Heart right ventricle (tissue), 16 donors: ENCODE data around the gene KRTAP4-16. TPM values are rescaled to one million over a fixed set of nuclear protein-coding genes. Genes with fewer than 3 reads are reported as not detected.

Source experiments
- ATAC-seq, 8 donors: fragments of 200-7000 bp; cut with Tn5 transposase; one replicate each; pipeline ENCODE4 v1.9.1; 2020; ENCODE audit warnings: mild to moderate bottlenecking in 8 of 8, moderate library complexity in 8 of 8, moderate number of reproducible peaks in 1 of 8
- DNase-seq, 2 donors: peaks; one replicate each; pipeline ENCODE4 v3.0.0-alpha.2; 2020
- H3K27ac ChIP-seq, 10 donors: fragments of 200-600 bp; sonication (generic) in 2 of 10; one replicate each; pipeline versions ENCODE4 v1.5.0 to v1.8.0; 2020 to 2022; ENCODE audit warnings: mild to moderate bottlenecking in 3 of 10
- H3K27me3 ChIP-seq, 7 donors: fragments of 200-600 bp; one replicate each; pipeline ENCODE4 v1.8.0; 2021 to 2022; ENCODE audit warnings: mild to moderate bottlenecking in 2 of 7
- H3K36me3 ChIP-seq, 9 donors: fragments of 200-600 bp; sonication (generic) in 1 of 9; one replicate each; pipeline versions ENCODE4 v1.5.0 to v1.8.0; 2020 to 2022; ENCODE audit warnings: mild to moderate bottlenecking in 2 of 9
- H3K4me1 ChIP-seq, 9 donors: fragments of 200-600 bp; sonication (generic) in 1 of 9; one replicate each; pipeline versions ENCODE4 v1.5.0 to v1.8.0; 2020 to 2022; ENCODE audit warnings: mild to moderate bottlenecking in 4 of 9
- H3K4me3 ChIP-seq, 10 donors: fragments of 200-600 bp; sonication (generic) in 2 of 10; one replicate each; pipeline versions ENCODE4 v1.5.0 to v1.8.0; 2020 to 2022; ENCODE audit warnings: mild to moderate bottlenecking in 7 of 10, moderate library complexity in 2 of 10
- H3K9me3 ChIP-seq, 11 donors: fragments of 200-600 bp in 10 of 11; sonication (generic) in 2 of 11; one replicate each; pipeline versions ENCODE4 v1.5.0 to v1.8.0; 2013 to 2022; ENCODE audit warnings: mild to moderate bottlenecking in 2 of 11, control low read depth in 1 of 11, moderate library complexity in 1 of 11
- intact Hi-C, 10 donors: fragments of 100-400 bp; cut with DNase I; formaldehyde crosslinking; loops; one replicate each; pipeline versions ENCODE4 v1.11.1 to v1.14.2; 2022
- polyA plus RNA-seq, 2 donors: library from polyadenylated mRNA; stranded (reverse); fragments of 200-250 nt; gene quantifications; one replicate each; pipeline ENCODE4 v1.2.3, GENCODE V29; 2013
- total RNA-seq, 10 donors: library from RNA; stranded (reverse); fragmentation: NEBNext Ultra II Directional in 3 of 10; extraction: Animal tissue kit (Norgen Biotek cat#: 25700) in 3 of 10; gene quantifications; one replicate each; pipeline versions ENCODE4 v1.2.1 to v1.2.4, GENCODE V29; 2021 to 2023
- TF ChIP-seq, protein P1 (sequence below), 9 donors: fragments of 200-600 bp; sonication (generic) in 2 of 9; IDR thresholded peaks; one replicate each; pipeline versions ENCODE4 v1.5.0 to v1.8.0; 2021 to 2022; ENCODE audit warnings: antibody characterized with exemption in 9 of 9, mild to moderate bottlenecking in 5 of 9, moderate library complexity in 1 of 9
- donor health status: Arrhythmogenic right ventricular cardiomyopathy.
- donor health status: ischemic (EF 13 %, LVEDD 7.1; RV severe dilation, severe dysfunction).
- donor health status: healthy with polysubstance abuse.
- donor health status: DM: no; HTN: yes; CAD: no.
- donor health status: DM: no; HTN: no; CAD: no.
- donor health status: ischemic (EF 25% LVEDD 6.9; RV normal size, moderate dysfunction).
- donor health status: ischemic (EF 25% LVEDD 5.7; RV mildly dilated, moderate dysfunction).
- donor health status: healthy.
- donor health status: DM: yes; HTN: yes; CAD: no.
- donor health status: Ischemic cardiomyopathy.
- donor health status: ischemic (EF 35%, LVEDD 5.7; RV mildly dilated, moderate dysfunction).
- donor health status: nonischemic (EF 11% LVEDD 7.7; RV severe dilation, severe dysfunction).
- donor health status: DM: yes; HTN: yes; CAD: no.
- donor health status: PGD.
- donor health status: ischemic (EF 29% LVEDD 5.4; RV normal size, mild dysfunction).
- donor health status: nonischemic (EF 23%, LVEDD 6.1; RV moderate dilation, normal function).

Gene KRTAP4-16
- total and polyA plus RNA-seq, 12 donors = not detected

DNA sequence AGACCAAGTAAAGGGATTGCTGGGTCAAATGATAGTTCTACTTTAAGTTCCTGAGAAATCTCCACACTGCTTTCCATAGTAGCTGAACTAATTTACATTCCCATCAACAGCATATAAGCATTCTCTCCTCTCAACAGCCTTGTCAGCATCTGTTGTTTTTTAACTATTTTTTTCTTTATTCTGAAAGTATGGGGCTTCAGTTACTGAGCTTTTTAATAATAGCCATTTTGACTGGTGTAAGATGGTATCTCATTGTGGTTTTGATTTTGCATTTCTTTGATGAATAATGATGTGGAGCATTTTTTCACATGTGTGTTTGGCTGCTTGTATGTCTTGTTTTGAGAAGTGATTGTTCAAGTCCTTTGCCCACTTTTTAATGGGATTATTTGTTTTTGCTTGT, 49.4 kb downstream of the KRTAP4-16 start:
- Histone ChIP-seq H3K27ac (no peak overlapping the region), H3K27me3 (peaks cover 0 to 55% (median 33%) of the 10 kb centered on the region in 7 donors), H3K9me3 (peaks cover 0 to 13% (median 0%) of the 10 kb centered on the region in 11 donors), H3K4me3 (no peak overlapping the region), H3K36me3 (no peaks in the 10 kb centered on the region), H3K4me1 (no peaks in the 10 kb centered on the region)
- DNase-seq = no peak
- TF ChIP-seq, protein P1, sequence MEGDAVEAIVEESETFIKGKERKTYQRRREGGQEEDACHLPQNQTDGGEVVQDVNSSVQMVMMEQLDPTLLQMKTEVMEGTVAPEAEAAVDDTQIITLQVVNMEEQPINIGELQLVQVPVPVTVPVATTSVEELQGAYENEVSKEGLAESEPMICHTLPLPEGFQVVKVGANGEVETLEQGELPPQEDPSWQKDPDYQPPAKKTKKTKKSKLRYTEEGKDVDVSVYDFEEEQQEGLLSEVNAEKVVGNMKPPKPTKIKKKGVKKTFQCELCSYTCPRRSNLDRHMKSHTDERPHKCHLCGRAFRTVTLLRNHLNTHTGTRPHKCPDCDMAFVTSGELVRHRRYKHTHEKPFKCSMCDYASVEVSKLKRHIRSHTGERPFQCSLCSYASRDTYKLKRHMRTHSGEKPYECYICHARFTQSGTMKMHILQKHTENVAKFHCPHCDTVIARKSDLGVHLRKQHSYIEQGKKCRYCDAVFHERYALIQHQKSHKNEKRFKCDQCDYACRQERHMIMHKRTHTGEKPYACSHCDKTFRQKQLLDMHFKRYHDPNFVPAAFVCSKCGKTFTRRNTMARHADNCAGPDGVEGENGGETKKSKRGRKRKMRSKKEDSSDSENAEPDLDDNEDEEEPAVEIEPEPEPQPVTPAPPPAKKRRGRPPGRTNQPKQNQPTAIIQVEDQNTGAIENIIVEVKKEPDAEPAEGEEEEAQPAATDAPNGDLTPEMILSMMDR (IDR thresholded peaks at IDR 0.05) = no peak
- ATAC-seq = no peak
- intact Hi-C loops = no loop called here

Other genes with a start within 250 kb of the KRTAP4-16 start
Only the 30 nearest of the 39 such genes appear.
- not detected for gene KRT39, start 135.3 kb downstream of the KRTAP4-16 start, total RNA-seq
- gene KRT39, start 135.3 kb downstream of the KRTAP4-16 start, polyA plus RNA-seq = not detected
- gene KRT40, start 117.9 kb downstream of the KRTAP4-16 start, total RNA-seq = not detected
- gene KRT40, start 117.9 kb downstream of the KRTAP4-16 start, polyA plus RNA-seq = not detected
- gene KRTAP3-3, start 108.0 kb downstream of the KRTAP4-16 start, total RNA-seq = not detected
- not detected for gene KRTAP3-3, start 108.0 kb downstream of the KRTAP4-16 start, polyA plus RNA-seq
- not detected for gene KRTAP3-2, start 102.3 kb downstream of the KRTAP4-16 start, total RNA-seq
- not detected for gene KRTAP3-2, start 102.3 kb downstream of the KRTAP4-16 start, polyA plus RNA-seq
- not detected for gene KRTAP3-1, start 93.1 kb downstream of the KRTAP4-16 start, total RNA-seq
- gene KRTAP3-1, start 93.1 kb downstream of the KRTAP4-16 start, polyA plus RNA-seq = not detected
- gene KRTAP1-5, start 75.0 kb downstream of the KRTAP4-16 start, total RNA-seq = not detected
- not detected for gene KRTAP1-5, start 75.0 kb downstream of the KRTAP4-16 start, polyA plus RNA-seq
- not detected for gene KRTAP1-4, start 72.0 kb downstream of the KRTAP4-16 start, total RNA-seq
- not detected for gene KRTAP1-4, start 72.0 kb downstream of the KRTAP4-16 start, polyA plus RNA-seq
- gene KRTAP1-3, start 67.3 kb downstream of the KRTAP4-16 start, total RNA-seq = not detected
- gene KRTAP1-3, start 67.3 kb downstream of the KRTAP4-16 start, polyA plus RNA-seq = not detected
- gene KRTAP1-1, start 60.8 kb downstream of the KRTAP4-16 start, total RNA-seq = not detected
- not detected for gene KRTAP1-1, start 60.8 kb downstream of the KRTAP4-16 start, polyA plus RNA-seq
- gene KRTAP2-1, start 54.9 kb downstream of the KRTAP4-16 start, total RNA-seq = not detected
- not detected for gene KRTAP2-1, start 54.9 kb downstream of the KRTAP4-16 start, polyA plus RNA-seq
- not detected for gene KRTAP2-2, start 47.0 kb downstream of the KRTAP4-16 start, total RNA-seq
- gene KRTAP2-2, start 47.0 kb downstream of the KRTAP4-16 start, polyA plus RNA-seq = not detected
- gene KRTAP2-3, start 42.1 kb downstream of the KRTAP4-16 start, total RNA-seq = not detected
- gene KRTAP2-3, start 42.1 kb downstream of the KRTAP4-16 start, polyA plus RNA-seq = not detected
- not detected for gene KRTAP2-4, start 36.3 kb downstream of the KRTAP4-16 start, total RNA-seq
- gene KRTAP2-4, start 36.3 kb downstream of the KRTAP4-16 start, polyA plus RNA-seq = not detected
- gene KRTAP4-7, start 18.1 kb downstream of the KRTAP4-16 start, total RNA-seq = not detected
- gene KRTAP4-7, start 18.1 kb downstream of the KRTAP4-16 start, polyA plus RNA-seq = not detected
- not detected for gene KRTAP4-8, start 4.1 kb downstream of the KRTAP4-16 start, total RNA-seq
- not detected for gene KRTAP4-8, start 4.1 kb downstream of the KRTAP4-16 start, polyA plus RNA-seq
- gene KRTAP4-9, start 3.2 kb upstream of the KRTAP4-16 start, total RNA-seq = not detected
- not detected for gene KRTAP4-9, start 3.2 kb upstream of the KRTAP4-16 start, polyA plus RNA-seq
- gene KRTAP4-11, start 16.2 kb upstream of the KRTAP4-16 start, total RNA-seq = not detected
- not detected for gene KRTAP4-11, start 16.2 kb upstream of the KRTAP4-16 start, polyA plus RNA-seq
- not detected for gene KRTAP4-12, start 22.0 kb upstream of the KRTAP4-16 start, total RNA-seq
- not detected for gene KRTAP4-12, start 22.0 kb upstream of the KRTAP4-16 start, polyA plus RNA-seq
- not detected for gene KRTAP4-6, start 38.3 kb upstream of the KRTAP4-16 start, total RNA-seq
- gene KRTAP4-6, start 38.3 kb upstream of the KRTAP4-16 start, polyA plus RNA-seq = not detected
- gene KRTAP4-5, start 47.6 kb upstream of the KRTAP4-16 start, total RNA-seq = not detected
- gene KRTAP4-5, start 47.6 kb upstream of the KRTAP4-16 start, polyA plus RNA-seq = not detected
- gene KRTAP4-4, start 58.5 kb upstream of the KRTAP4-16 start, total RNA-seq = not detected
- gene KRTAP4-4, start 58.5 kb upstream of the KRTAP4-16 start, polyA plus RNA-seq = not detected
- gene KRTAP4-3, start 66.0 kb upstream of the KRTAP4-16 start, total RNA-seq = not detected
- gene KRTAP4-3, start 66.0 kb upstream of the KRTAP4-16 start, polyA plus RNA-seq = not detected
- not detected for gene KRTAP4-2, start 76.0 kb upstream of the KRTAP4-16 start, total RNA-seq
- gene KRTAP4-2, start 76.0 kb upstream of the KRTAP4-16 start, polyA plus RNA-seq = not detected
- gene KRTAP4-1, start 82.7 kb upstream of the KRTAP4-16 start, total RNA-seq = not detected
- not detected for gene KRTAP4-1, start 82.7 kb upstream of the KRTAP4-16 start, polyA plus RNA-seq
- not detected for gene KRTAP9-1, start 87.7 kb upstream of the KRTAP4-16 start, total RNA-seq
- not detected for gene KRTAP9-1, start 87.7 kb upstream of the KRTAP4-16 start, polyA plus RNA-seq
- gene KRTAP9-2, start 124.4 kb upstream of the KRTAP4-16 start, total RNA-seq = not detected
- not detected for gene KRTAP9-2, start 124.4 kb upstream of the KRTAP4-16 start, polyA plus RNA-seq
- gene KRTAP9-3, start 130.2 kb upstream of the KRTAP4-16 start, total RNA-seq = not detected
- not detected for gene KRTAP9-3, start 130.2 kb upstream of the KRTAP4-16 start, polyA plus RNA-seq
- not detected for gene KRTAP9-8, start 135.8 kb upstream of the KRTAP4-16 start, total RNA-seq
- gene KRTAP9-8, start 135.8 kb upstream of the KRTAP4-16 start, polyA plus RNA-seq = not detected
- not detected for gene KRTAP9-4, start 147.5 kb upstream of the KRTAP4-16 start, total RNA-seq
- not detected for gene KRTAP9-4, start 147.5 kb upstream of the KRTAP4-16 start, polyA plus RNA-seq
- not detected for gene KRTAP9-9, start 153.2 kb upstream of the KRTAP4-16 start, total RNA-seq
- gene KRTAP9-9, start 153.2 kb upstream of the KRTAP4-16 start, polyA plus RNA-seq = not detected